ENCODE measurements around the gene TAF11L3. TPM values are rescaled to one million over a fixed set of nuclear protein-coding genes. Genes with fewer than 3 reads are reported as not detected.
"Not testable (repeated sequence)": the region's sequence is repeated elsewhere in the genome, so short reads cannot be mapped to it uniquely, and the experiment has no call there.

Gene TAF11L3
- total RNA-seq: not detected
- polyA plus RNA-seq: not detected
- long read RNA-seq, donor 1: 0 reads
- long read RNA-seq, donor 2: 0 reads
- long read RNA-seq, donor 3: 0 reads

DNA sequence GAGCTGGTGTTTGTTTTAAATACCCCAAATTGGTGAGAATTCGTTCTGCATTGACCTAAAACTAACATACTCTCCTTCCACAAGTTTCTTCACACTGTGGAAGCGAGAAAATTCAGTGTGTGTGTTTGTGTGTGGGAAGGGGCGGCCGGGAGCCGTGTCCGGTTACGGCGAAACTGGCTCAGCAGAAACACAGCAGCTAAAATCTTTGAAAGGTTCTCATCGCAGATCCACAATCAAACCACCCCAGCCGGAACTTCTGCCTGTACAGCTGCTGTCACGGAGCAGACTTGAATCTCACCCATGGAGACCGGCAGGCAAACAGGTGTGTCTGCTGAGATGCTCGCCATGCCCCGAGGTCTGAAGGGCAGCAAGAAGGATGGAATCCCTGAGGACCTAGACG lies at the start of gene TAF11L3:
Gene TAF11L3, plus strand, starts transcription at position 301 of the 400 bp plus-strand sequence.
- DNase-seq; H3K27me3 ChIP-seq; H3K4me1 ChIP-seq; ATAC-seq; H3K4me3 ChIP-seq; H3K27ac ChIP-seq; intact Hi-C loops (cut with DNase I); H3K36me3 ChIP-seq; H3K9me3 ChIP-seq: not testable (repeated sequence)
- no CpG with 5 or more reads among the region's 15 CpGs for WGBS, 2 donors

- Histone ChIP-seq H3K4me1 (no peaks in the 10 kb centered on the region), H3K36me3 (no peaks in the 10 kb centered on the region), H3K4me3 (no peak overlapping the region), H3K27ac (no peak overlapping the region), H3K9me3 (peaks cover 0 to 5% (median 0%) of the 10 kb centered on the region in 11 donors), H3K27me3 (no peaks in the 10 kb centered on the region)
- no peak for ATAC-seq
- DNase-seq: no peak
- TF ChIP-seq, protein P1, sequence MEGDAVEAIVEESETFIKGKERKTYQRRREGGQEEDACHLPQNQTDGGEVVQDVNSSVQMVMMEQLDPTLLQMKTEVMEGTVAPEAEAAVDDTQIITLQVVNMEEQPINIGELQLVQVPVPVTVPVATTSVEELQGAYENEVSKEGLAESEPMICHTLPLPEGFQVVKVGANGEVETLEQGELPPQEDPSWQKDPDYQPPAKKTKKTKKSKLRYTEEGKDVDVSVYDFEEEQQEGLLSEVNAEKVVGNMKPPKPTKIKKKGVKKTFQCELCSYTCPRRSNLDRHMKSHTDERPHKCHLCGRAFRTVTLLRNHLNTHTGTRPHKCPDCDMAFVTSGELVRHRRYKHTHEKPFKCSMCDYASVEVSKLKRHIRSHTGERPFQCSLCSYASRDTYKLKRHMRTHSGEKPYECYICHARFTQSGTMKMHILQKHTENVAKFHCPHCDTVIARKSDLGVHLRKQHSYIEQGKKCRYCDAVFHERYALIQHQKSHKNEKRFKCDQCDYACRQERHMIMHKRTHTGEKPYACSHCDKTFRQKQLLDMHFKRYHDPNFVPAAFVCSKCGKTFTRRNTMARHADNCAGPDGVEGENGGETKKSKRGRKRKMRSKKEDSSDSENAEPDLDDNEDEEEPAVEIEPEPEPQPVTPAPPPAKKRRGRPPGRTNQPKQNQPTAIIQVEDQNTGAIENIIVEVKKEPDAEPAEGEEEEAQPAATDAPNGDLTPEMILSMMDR (IDR thresholded peaks at IDR 0.05): no peak
- intact Hi-C loops (cut with DNase I): no loop called here
These were observed 48.1 kb upstream of the TAF11L3 start for GRCh38 chr5:17470064-17470463.

DNA sequence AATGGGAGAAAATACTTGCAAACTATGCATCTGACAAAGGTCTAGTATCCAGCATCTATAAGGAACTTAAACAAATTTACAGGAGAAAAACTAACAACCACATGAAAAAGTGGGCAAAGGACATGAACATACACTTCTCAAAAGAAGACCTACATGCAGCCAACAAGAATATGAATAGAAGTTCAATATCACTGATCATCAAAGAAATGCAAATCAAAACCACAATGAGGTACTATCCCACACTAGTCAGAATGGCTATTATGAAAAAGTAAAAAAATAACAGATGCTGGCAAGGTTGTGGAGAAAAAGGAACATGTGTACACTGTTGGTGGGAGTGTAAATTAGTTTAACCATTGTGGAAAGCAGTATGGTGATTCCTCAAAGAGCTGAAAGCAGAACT lies 43.1 kb upstream of the TAF11L3 start:
- H3K4me1 ChIP-seq; H3K27me3 ChIP-seq; intact Hi-C loops (cut with DNase I); H3K9me3 ChIP-seq; DNase-seq; H3K36me3 ChIP-seq; ATAC-seq; H3K27ac ChIP-seq; H3K4me3 ChIP-seq: not testable (repeated sequence)

DNA sequence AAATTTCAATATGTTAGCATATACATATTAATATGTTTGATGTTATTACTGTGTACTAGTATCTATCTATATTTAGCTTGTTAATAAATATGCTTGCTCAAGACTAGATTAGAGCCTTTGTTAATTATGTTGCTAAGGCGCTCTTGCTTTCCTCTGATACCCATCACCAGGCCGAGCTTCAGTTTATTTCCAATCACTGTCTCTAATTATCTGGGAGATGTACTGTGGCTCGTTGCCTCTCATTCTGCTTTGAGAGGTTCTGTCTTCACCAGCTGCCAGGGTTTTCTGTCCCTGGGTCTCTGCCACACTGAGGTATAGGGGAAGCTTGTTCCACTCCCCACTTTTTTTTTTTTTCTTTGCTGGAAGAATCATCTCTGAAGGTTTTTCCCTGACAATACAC lies 41.1 kb upstream of the TAF11L3 start:
- ATAC-seq: no peak
- WGBS, 2 donors: 51 to 64% methylated on average over 3 of the region's 3 CpGs

DNA sequence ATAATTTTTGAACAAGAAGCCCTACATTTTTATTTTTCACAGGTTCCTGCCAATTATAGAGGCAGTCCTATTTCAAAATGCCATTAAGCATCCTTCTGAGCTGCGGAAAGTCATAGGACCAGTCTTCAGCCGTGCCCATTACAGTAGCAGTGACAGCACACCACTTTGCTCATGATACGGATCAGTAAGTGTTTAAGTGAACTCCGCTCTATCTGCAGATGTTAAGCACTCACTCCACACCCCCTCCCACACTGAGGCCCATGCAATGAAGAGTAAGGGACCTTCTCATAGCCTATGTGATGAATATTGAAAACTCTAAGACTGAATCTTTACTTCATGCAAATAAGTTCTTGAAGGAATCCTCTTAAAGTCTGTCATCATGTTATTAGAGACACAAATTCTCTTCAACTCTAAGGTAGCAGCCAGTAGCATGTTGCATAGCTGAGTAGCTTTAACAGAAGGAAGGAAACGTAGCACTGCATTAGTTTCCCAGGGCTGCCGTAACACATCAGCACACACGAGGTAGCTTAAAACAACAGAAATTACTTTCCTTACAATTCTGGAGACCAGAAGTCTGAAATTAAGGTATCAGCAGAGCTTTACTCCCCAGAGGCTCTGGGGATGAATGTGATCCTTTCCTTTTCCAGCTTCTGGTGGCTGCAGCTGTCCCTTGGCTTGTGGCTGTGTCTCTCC lies 40.4 kb upstream of the TAF11L3 start:
- Histone ChIP-seq H3K4me3 (no peak overlapping the region), H3K9me3 (no peaks in the 10 kb centered on the region), H3K4me1 (no peaks in the 10 kb centered on the region), H3K36me3 (no peaks in the 10 kb centered on the region), H3K27me3 (peaks cover 0 to 6% (median 0%) of the 10 kb centered on the region in 7 donors), H3K27ac (no peak overlapping the region)
- intact Hi-C loops (cut with DNase I): no loop called here
- WGBS, 2 donors: 51 to 55% methylated on average over 7 of the region's 7 CpGs
- ATAC-seq (no peak), DNase-seq (no peak)
- TF ChIP-seq, protein P1 (IDR thresholded peaks at IDR 0.05): no peak

More for the DNA sequence above, 41.1 kb upstream of the TAF11L3 start:
- no peak overlapping the region for H3K27ac ChIP-seq
- TF ChIP-seq, protein P1 (IDR thresholded peaks at IDR 0.05): no peak
- H3K9me3 ChIP-seq: no peaks in the 10 kb centered on the region
- no peak for DNase-seq
- H3K4me1 ChIP-seq: no peaks in the 10 kb centered on the region
- H3K36me3 ChIP-seq: no peaks in the 10 kb centered on the region
- peaks cover 0 to 6% (median 0%) of the 10 kb centered on the region in 7 donors for H3K27me3 ChIP-seq
- H3K4me3 ChIP-seq: no peak overlapping the region
- intact Hi-C loops (cut with DNase I): no loop called here
